Stimulated activated CD4-positive, alpha-beta T cell treated with anti-CD3 and anti-CD28 coated beads, Interleukin-1b, Interleukin-23, amount 100 ng/mL, for 4 hours (primary cell): ENCODE results near the gene MAP3K5.

ENCODE experiments used
- DNase-seq, 2 donors: peaks; one replicate each; pipeline ENCODE4 v3.0.0-alpha.2; 2020; ENCODE audit warnings: low read depth in 2 of 2

MAP3K5 gene

GRCh38 chr6:136685540-136686108 is 106.7 kb downstream of the MAP3K5 start:
- no peak for DNase-seq

DNA sequence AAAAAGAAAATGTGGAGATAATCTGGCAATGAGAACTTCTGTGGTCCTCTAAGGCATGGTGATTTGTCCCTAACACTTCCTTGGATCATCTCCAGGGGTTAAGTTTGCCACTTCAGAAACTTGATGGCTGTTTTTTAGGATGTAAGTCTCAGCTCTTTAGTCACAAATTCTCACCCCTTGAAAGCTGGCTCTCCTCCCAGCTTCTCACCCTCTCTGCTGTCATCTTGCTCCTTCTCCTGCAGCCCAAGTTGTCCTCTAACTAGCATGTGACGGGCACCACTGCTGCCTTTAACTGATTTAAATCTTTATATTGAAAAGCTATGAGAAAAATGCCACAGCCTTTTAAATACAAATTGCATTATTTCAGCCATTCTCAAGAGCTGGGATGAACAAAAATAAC is 107.8 kb downstream of the MAP3K5 start:
- DNase-seq = no peak

GRCh38 chr6:136683209-136683941 is 108.9 kb downstream of the MAP3K5 start:
- no peak for DNase-seq

GRCh38 chr6:136682292-136682691 is 110.0 kb downstream of the MAP3K5 start:
- no peak for DNase-seq

GRCh38 chr6:136677822-136678221 is 114.5 kb downstream of the MAP3K5 start:
- DNase-seq = no peak

GRCh38 chr6:136677344-136677743 is 114.9 kb downstream of the MAP3K5 start:
- no peak for DNase-seq

GRCh38 chr6:136676075-136676474 is 116.2 kb downstream of the MAP3K5 start:
- no peak for DNase-seq

GRCh38 chr6:136673571-136673970 is 118.7 kb downstream of the MAP3K5 start:
- DNase-seq = no peak

GRCh38 chr6:136672144-136672543 is 120.1 kb downstream of the MAP3K5 start:
- no peak for DNase-seq

DNA sequence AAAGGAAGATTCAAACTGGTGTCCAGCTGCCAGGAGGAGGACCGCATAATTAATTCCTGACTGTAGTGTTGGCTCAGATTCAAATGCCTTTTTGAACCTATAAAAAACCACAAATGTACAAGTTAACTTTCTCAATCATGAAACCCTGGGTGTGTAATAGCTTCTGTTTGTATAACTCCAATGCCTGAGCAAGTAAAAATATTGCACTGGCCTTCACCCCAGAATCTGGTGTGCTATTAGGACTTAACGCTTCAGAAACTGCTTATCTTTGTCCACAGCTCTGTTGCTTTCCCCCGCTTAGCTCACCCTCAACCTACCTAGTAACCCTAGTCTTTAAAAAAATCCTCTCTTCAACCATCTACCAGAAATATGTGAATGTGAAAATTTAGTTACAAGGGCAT is 123.0 kb downstream of the MAP3K5 start:
- no peak for DNase-seq

GRCh38 chr6:136668571-136668970 is 123.7 kb downstream of the MAP3K5 start:
- DNase-seq = no peak

DNA sequence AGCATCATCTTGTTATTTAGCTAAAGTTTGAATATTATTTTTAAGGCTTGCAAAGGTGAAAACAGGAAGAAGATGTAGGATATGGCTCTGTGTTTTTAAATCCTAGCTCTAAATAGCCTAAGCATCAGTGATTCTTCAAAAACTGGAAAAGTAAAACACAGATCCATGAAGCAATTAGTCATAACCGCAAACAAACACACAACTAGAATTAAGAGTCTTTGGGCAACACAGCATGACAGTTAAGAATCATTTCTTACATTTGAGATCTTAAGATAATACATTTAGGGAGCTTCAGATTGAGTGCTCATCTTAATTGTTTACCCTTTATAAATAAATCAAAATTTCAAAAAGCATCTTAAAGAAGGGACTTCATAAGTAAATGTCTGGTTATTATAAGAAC is 126.2 kb downstream of the MAP3K5 start:
- no peak for DNase-seq

DNA sequence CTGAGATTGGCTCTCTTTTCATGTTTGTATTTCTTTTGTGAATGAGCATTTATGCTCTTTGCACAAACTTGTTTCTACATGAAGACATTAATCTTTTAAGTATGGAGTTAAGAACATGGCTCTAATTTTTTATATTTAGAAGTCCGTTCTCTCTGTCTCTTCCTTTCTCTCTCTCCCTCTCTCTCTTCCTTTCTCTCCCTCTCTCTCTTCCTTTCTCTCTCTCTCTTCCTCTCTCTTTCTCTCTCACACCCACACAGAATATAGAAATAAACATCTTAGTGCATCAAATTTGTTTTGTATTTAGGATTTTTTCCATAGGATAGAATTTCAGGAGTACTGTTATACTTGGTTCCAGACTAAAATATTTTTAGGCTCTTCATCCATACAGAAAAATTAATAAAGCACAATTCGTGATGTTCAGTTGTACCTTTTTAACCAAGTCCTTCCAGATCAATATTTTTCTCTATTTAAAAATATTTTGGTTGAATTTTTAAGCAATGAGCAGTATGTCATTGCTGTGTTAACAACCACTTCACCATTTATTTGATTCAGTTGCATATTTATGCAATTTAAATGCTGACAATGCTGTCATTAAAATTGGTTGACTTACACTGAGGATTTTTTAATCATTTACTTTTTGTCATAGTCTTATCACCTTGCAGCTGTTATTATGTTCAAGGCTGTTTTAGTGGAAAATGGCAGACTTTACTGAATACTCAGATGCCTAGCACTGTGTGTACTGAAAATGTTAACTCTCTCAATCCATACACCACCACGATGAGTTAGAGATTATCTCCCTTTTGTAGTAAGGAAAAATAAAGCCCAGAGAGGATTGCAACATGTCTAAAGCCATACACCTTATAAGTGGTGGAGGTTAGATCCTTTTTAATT is 129.7 kb downstream of the MAP3K5 start:
- DNase-seq = no peak

DNA sequence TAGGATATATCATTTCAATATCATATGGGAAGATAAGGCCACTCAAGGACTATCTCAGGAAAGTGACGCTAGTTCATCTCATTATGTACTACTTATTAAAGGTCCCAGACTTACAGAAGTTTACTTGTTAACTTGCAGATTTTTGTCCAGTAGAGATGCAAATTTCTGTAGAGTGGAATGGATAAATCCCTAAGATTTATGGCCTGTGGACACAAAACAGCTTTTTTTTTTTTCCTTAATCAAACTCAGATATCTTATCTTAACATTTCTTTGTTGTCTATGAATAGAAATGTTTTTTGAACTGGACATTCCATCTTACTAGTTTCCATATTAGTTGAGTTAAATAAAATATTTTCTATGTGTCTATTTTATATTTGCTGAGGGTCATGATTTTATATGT is 131.6 kb downstream of the MAP3K5 start:
- no peak for DNase-seq

DNA sequence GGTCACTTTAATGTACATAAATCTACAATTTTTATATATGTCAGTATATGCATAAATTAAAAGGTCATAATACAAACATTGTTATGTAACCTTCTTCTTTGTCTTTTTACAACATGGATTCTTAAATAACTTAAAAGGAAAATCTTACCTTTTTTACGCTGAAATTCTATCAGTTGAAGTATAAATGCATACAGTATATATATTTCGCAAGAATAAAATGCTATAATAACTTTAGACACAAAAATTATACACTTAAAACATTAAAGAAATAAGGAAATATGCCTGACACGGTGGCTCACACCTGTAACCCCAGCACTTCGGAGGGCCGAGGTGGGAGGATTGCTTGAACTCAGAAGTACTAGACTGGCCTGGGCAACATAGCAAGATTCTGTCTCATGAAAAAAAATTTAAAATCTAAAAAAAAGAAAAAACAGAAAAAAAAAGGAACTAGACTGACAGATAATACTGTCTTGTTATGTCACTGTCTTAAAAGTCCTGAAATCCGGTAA is 132.2 kb downstream of the MAP3K5 start:
- no peak for DNase-seq

DNA sequence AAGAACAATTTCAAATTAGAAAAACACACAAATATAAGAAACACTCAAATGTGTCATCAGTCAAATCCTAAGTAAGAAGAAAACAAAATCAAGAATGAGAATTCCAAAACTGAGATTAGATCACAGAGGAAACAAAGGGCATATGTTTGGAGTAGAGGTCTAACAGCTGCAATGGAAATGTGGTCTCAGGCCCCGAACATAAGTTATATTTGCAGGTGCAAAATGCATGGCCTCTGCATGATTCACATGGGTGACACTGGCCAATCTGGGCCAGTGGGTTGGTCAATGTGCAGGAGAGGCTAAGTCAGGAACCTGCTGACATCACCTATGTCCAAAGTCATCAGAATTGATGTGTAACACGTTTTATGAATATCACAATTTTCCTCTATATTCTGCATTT is 133.6 kb downstream of the MAP3K5 start:
- DNase-seq = no peak

DNA sequence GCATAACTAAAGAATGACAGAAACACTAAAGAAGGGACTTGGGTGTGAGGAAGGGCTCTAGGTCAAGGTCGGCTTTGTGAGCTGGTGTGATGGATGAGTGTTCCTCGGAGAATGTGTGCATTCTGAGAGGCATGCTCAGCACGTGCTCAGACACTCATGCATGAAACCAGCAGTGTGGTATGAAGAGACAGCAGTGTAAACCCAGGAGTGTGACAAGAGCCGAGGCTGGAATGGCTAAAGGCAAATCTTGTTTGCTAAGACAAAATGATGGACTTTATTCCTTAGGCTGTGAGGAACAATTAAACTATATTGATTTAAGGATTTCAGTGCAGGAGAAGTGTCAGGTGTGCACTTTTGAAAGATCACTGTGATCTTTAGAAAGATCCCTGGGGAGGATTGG is 134.6 kb downstream of the MAP3K5 start:
- DNase-seq = no peak

GRCh38 chr6:136656121-136656520 is 136.2 kb downstream of the MAP3K5 start:
- DNase-seq = no peak

DNA sequence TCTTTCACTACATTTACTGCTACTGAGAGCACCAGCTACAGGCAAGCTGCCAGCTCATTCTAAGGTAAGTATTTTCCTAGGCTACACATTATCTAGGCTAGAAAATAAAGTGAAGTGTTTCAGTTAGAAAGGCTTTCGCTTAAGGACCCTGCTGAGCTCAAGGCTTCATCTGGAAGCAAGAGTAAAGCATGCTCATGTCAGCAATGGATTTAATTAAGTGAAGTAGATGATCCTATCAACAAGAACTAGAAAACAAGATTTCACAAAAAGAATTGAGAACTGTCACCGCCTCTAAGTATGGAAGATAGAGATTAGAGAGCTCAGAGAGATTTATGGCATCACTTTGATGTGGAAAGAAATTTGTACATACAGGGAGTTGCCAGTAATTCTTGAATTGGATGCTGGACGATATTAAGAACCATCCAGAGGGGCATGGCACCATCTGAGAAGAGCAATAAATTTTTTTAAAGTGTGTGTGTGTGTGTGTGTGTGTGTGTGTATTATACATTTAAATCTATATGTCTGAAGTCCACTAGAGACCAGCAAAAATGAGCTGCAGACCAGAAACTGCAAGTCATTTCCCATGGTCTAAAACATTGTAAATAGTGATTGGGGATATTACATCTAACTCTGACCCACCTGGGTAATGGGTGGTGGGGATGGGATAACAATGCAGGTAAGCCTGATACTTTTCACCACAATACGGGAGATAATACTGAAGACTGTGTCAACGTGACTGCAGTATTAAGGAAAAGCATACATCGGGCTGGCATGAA is 136.8 kb downstream of the MAP3K5 start:
- DNase-seq = no peak

- no peak for DNase-seq
Measured at GRCh38 chr6:136654086-136654485, 138.2 kb downstream of the MAP3K5 start.

GRCh38 chr6:136652656-136653055 is 139.6 kb downstream of the MAP3K5 start:
- no peak for DNase-seq

- no peak for DNase-seq
Measured at GRCh38 chr6:136651982-136652381, 140.3 kb downstream of the MAP3K5 start.
